Head of caudate nucleus (tissue), 42 donors: ENCODE data around the gene LYSMD4.

Experiments used
- DNase-seq, 42 donors: peaks; one replicate each; pipeline versions ENCODE4 v3.0.0 to v3.0.0-alpha.2; 2020 to 2021; ENCODE audit warnings: mixed read lengths in 7 of 42
- intact Hi-C: fragments of 100-400 bp; cut with DNase I; formaldehyde crosslinking; loops from one replicate; pipeline ENCODE4 v1.15.0; 2022

Gene LYSMD4

DNA sequence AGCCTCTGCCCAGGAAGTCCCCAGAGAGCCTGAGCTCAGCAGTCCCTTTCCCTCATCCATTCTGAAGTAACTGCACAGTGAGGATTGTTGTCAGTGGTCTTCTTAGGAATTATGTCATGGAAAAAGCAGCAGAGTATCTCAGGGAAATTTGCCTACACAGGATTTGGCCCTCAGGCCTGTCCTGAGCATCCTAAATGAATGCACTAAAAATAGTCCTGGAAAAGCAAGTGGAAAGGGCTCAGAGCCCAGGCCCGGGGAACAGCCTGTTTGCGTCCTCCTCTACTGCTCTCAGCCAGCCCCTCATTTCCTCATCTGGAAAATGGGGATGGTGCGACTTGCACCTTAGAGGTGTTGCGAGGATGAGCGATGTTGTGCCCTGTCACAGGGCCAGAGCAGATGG lies 21.6 kb downstream of the LYSMD4 start:
- no peak for DNase-seq
- intact Hi-C loops: no loop called here

DNA sequence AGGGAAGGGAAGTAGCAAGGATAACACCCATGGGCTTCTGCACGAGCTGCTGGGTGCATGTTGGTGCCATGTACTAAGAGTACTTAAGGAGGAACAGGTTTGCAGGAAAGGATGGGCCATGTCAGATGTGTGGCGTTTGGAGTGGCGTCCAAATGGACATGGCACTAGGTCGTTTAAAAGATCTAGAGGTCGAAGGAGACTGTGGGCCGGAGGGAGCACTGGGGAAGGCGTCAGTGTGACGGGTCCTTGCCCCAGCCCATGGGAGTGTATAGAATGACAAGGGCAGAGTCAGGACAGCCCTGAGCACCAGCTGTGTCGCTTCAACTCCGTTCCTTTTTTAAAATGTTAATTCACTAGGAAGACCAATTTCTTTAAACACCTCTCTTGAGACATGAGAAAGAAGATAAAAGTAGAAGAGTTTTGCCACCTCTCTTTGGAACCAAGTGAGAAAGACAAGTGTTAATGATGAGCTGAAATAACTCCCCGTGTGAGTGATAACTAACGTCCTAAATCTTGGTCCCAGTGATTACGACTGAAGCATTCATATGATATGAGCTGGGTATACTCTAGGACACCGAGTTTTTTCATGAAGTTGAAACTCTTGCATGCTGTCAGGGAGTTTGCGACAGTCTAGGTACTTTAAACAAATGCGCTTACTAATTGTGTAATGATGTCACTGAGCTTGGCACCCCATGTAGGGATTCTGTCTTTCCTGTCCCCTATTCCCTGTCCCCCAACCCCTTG lies 23.8 kb downstream of the LYSMD4 start:
- intact Hi-C loops: no loop called here

DNA sequence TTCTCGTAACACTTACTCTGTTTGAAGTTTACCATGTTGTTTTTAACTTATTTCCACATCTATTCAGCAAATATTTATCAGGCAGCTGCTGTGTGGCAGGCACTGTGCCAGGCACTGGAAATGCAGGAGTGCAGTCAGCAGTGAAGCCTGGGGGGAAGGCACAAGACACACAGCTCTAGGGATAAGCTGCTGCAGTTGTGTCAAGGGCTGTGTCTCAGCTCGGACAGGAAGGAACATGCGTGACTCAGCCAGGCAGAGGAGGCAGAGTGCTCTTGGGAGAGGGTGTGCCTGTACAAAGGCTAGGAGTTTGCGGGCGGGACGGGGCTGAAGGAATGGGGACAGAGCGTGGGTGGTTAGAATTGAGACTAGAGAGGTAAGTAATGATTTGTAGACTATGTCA lies 24.7 kb downstream of the LYSMD4 start:
- DNase-seq: peak in 32 of 42 donors; percentile 21 to 81 (median 46)
- intact Hi-C loops: no loop called here

More for the DNA sequence above, 23.8 kb downstream of the LYSMD4 start:
- no peak for DNase-seq

DNA sequence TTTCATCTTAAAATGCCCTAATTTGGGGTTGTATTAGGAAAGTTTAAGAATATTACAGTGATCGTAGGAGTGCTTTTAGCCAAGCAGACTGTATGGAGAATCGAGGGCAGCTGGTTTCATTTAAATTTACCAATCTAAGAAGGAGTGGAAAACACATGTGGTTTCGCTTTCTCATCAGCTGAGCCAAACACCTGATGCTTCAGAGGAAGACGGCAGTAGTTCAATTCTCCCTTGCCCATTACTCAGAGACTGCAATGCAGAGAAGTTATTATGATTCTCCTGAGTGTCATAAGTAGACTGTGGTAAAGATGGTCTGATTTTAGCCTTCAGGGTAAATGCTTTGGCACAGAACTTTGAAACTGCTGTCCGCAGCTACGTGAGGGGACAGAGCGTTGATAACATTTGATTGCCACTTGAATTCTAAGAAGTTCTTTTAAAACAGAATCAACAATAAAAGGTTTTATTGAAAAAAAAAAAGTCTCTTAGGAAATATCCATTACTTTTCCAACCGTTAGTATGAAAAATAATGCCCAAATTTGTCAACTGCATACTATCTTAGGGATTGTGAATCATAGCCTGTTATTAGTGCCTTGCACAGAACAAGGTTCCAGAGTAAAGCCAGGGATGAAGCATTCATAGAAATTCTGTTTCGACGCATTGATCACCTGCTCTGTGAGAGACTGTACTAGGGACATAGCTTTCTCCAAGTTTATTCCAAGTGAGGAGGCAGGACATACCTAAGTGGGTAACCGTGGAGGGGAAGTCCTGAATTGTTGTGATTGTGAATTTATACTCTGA lies 25.6 kb downstream of the LYSMD4 start:
- DNase-seq: no peak
- intact Hi-C loops: no loop called here

DNA sequence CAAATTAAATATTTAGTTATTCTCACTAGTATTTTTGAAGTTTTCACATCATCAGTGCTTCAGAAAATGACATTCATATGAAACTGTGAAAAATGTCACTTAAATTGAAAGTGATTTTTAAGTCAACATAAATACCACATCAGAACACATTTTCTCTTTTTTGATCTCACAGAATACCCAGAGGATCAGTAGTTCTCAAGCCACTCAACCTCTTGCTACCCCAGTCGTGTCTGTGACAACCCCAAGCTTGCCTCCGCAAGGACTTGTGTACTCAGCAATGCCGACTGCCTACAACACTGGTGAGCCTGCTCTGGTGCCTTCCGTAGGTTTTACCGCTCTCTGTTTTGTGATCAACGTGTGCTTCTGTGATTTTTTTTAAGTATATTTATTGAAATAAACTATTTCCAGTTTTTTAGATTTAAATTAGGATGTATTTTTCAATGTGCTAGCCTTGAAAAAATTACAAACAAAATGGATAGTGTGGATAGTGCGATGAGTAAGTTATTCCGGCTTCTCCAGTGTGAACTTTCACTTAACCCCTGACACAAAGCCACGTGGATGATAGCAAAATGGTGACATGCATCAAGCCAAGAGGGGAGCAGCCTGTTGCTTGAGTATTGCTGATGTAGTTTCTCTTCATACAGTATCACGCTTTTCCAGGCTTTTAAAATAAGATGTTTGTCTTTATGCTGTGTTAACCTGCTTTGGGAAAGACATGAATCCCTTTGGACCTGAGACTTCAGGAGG lies 26.5 kb downstream of the LYSMD4 start:
- intact Hi-C loops: no loop called here

DNA sequence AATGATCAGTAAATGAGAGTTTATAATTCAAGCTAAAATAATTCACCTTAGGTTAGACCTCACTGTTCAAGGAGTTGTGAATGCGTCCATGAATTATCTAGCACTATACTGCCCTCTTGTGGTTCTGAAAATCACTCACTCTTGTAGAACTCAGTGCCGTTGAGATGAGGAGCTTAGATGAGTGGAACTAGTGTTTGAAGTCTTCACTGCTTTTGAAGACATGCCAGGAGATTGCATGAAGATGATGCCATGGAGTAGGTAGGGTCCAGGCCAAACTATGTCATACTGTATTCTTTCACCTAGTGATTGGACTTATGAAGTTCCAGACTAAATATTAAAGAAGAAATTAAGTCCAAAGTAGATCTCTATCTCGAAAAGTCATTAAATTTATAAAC lies 28.8 kb downstream of the LYSMD4 start:
- peak in 16 of 42 donors; percentile 11 to 85 (median 66) for DNase-seq

More for the DNA sequence above, 26.5 kb downstream of the LYSMD4 start:
- no peak for DNase-seq

DNA sequence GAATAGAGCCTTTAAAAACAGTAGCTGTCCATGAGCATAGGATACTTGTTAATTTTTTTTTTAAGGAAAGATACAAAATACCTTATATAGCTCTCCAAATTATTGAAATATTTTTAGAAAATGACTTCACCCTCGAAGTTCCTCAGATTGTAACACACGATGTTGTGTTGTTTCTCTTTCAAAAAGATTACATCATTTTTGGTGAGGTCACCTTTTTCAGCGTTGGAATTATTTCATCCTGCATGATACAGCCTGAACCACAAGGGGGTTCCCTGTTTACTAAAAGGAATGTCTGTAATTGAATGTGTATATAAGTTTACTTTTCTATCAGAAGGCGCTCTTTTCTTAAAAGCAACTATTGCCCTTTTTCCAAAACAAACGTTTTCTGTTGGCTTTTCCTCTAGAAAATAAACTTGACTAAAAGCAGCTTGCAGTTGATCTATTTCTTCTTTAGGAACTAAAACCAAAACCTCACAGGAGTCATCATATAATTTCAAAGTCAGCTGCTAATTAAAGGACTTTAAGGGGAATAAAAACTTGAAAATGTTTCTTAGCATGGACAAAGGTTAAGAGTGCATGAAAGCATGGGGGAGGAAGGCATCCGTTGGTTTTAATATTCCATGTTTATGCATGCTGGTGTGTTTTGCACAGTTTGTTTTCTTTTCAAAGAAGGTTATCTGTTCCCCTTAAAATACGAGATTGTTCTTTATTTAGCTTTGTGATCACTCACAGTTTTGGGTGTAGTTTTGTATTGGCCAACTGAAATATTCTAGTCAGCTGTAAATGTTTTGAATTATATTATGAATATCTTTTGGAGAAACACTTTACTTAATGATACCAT lies 29.4 kb downstream of the LYSMD4 start:
- intact Hi-C loops: no loop called here
- DNase-seq: no peak

More for the DNA sequence above, 28.8 kb downstream of the LYSMD4 start:
- intact Hi-C loops: no loop called here

DNA sequence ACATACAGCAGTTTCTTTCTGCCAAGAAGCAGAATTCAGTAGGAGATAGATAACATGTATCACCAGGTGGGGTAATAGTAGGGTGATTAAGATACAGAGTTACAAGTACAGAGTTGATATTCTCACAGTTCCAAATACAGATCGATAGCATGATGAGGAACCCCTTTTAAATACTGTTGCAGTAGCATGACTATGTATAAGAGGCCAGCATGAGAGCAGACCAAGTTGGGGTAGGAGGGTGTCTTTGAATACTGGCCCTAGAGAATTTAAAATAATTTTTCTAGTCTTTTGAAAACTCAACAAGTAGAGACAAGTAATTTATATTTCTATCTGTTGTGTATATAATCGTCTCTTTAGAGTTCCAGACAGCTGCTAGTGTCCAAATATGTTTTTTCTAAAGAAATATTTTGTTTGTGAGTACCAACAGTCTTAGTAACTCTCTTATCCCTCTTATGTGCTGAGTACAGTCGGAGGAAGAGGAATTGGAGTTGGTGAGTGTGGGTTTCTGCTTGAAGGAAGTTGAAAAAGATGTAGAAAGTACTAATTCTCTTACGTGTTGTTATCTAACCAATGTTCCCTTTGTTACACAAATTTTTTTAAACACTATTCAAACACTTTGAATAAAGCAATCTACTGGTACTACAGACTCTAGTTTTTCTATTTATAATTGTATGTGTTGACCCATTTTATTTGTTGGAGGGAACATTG lies 30.2 kb downstream of the LYSMD4 start:
- DNase-seq: no peak
- intact Hi-C loops: no loop called here

DNA sequence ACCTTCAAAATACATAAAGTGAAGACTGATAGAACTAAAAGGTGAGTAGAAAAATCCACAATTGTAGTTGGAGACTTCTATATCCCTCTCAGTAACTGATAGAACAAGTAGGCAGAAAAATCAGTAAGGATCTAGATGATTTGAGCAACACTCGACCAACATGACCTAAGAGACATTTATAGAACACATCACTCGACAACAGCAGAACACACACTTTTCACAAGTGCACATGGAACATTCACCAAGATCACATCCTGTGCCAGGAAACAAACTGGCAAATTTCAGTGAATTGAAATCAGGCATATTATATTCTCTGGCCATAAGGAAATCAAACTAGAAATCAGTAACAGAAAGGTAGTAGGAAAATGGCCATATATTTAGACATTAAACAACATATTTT lies 37.1 kb downstream of the LYSMD4 start:
- no peak for DNase-seq

DNA sequence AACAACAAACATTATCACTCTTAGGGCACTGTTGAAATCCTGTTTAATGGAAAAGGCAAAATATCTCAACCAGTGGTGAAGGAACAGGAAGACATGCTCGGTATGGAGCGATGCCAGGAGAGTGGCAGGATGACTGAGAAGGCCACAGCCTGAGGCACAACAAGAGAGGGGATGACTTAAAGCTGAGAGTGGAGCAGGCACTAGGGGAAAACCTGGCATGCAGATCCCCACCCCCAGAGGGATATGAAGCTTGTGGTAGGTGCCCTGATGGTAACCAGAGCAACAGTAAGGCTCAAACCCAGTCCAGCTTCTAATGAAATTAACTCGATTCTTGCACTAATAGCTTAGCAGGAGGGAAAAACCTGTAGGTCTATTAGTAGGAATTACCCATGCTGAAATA lies 40.4 kb downstream of the LYSMD4 start:
- no peak for DNase-seq
- intact Hi-C loops: no loop called here

More for the DNA sequence above, 37.1 kb downstream of the LYSMD4 start:
- intact Hi-C loops: no loop called here

DNA sequence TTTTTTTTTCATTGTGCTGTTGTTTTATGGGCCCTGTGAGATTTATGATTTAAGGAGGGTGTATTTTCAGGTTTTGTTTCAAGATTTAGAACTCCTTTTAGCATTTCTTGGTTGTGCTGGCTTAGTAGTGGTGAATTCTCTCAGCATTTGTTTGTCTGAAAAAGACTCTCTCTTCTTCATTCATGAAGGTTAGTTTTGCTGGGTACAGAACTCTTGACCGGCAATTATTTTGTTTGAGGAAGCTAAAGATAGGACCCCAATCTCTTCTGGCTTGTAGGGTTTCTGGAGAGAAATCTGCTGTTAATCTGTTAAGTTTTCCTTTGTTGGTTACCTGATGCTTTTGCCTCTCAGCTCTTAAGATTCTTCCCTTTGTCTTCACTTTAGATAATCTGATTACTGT lies 46.9 kb downstream of the LYSMD4 start:
- DNase-seq: no peak
- intact Hi-C loops: no loop called here

DNA sequence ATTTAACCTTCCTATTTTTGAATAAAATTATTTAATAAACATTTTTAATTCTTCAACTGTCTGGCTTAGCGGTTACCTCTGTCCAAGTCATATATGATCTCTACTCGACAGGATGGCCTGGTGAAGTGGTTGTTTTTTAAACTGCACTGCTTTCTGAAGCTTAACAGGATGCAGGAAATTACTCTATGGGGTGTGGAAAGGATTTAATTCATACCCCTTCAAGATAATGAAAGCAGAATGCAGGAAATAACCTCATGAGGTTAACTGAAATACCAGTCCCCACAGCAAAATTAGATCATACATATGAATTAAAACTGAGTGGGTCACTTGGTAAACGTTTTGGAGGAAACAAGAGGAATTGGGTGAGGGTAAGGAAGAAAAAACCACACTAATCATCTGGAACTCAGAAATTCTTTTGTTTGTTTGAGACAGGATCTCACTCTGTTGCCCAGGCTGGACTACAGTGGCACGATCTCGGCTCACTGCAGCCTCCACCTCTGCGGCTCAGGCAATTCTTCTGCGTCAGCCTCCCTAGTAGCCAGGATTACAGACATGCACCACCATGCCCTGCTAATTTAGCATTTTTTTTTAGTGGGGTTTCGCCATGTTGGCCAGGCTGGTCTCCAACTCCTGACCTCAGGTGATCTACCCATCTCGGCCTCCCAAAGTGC lies 50.1 kb downstream of the LYSMD4 start:
- intact Hi-C loops: no loop called here
- DNase-seq: no peak

DNA sequence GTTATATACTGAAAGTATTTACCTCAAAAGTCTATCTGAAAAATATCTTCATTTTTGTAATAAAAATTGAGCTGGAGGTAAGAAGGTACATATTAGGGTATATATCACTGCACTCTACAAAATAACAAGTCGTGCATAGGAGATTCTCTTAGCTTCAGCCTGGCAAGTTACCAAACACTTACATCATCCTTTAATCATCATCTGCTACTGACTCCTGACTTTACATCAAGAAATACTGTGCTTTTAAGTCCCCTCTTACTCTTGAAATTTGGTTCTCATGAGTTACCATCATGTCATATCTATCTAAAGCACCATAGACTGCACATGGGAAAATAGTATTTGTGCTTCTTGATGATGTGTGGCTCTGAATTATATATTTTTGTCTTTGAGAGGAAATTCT lies 50.8 kb downstream of the LYSMD4 start:
- intact Hi-C loops: no loop called here
- DNase-seq: peak in 1 of 42 donors; percentile 18

DNA sequence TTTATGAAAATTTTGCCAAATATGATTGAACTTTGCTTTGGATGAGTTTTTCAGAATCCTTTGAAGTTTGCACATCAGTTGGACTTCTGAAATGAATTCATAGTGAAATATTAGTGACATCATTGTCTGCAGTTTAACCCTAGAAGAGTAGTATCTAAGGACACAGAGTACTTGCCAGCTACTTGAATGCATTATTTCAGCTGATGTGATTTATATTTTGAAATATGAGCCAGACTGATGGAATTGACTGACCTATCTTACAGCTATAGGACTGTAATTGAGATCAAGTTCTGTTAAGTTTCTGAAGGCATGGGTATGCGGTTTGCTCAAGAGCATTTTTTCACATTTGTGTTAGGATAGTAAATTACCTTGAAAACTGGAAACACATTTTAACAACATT lies 51.2 kb downstream of the LYSMD4 start:
- DNase-seq: no peak
- intact Hi-C loops: no loop called here

DNA sequence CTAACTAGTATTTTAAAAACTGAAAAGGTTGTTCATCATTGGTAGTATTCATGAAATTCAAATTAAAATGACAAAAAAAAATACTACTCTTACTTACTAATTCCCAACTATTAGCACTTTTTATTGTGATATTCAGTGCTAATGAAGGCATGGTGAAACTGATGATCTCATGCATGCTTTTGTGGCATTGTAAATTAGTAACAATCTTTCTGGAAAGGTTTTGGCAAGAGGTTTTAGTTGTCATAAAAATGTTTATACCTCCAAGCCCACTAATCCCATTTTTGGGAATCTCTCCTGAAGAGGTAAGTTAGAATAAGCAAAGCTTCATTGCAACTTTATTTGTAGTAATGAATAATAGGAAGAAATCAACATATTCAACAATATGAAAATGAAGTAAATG lies 53.0 kb downstream of the LYSMD4 start:
- intact Hi-C loops: no loop called here
- no peak for DNase-seq

DNA sequence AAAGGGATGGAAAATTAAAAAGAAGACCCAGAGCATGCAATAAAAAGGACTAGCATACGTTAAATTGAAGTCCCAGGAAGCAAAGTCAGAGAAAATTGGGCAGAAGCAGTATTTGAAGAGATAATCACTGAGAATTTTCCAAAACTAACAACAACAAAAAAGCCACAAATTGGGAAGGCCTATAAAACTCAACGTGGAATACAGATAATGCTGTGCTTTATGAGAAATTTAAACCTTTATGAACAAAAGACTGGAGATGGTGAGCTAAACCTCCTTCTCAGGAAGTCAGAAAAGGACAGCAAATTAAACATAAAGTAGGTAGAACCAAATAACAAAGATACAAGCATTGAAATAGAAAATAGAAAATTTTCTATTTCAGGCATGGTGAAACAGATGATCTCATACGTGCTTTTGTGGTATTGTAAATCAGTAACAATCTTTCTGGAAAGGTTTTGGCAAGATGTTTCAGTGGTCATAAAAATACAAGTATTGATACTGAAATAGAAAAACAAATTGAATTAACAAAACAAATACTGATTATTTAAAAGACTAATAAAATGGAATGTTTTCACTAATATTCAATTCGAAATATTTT lies 55.6 kb downstream of the LYSMD4 start:
- intact Hi-C loops: no loop called here
- DNase-seq: no peak
